CD4-positive, alpha-beta memory T cell (primary cell): ENCODE measurements around the gene MCAT. TPM values are rescaled to one million over a fixed set of nuclear protein-coding genes. Genes with fewer than 3 reads are reported as not detected.
"Not testable (repeated sequence)": the region's sequence is repeated elsewhere in the genome, so short reads cannot be mapped to it uniquely, and the experiment has no call there.

Experiments used
- CTCF ChIA-PET: fragments of 350-600 bp; sonication (Branson Sonifier 250); formaldehyde crosslinking; loops from one replicate; lab custom pipeline; 2021; ENCODE audit warnings: inconsistent platforms; ENCODE audit not compliant: partially characterized antibody; lab: Charles Lee
- POLR2A ChIA-PET: fragments of 350-600 bp; sonication (Branson Sonifier 250); formaldehyde crosslinking; loops from one replicate; lab custom pipeline; 2021; ENCODE audit not compliant: partially characterized antibody; lab: Charles Lee
- DNase-seq, 5 donors: peaks; one replicate each; pipeline versions ENCODE4 v3.0.0 to v3.0.0-alpha.2; 2020 to 2022; ENCODE audit warnings: mixed read lengths in 1 of 5
- H3K27ac ChIP-seq: one replicate; pipeline ENCODE4 v1.7.0; 2013; ENCODE audit warnings: low read depth, low read length
- H3K27me3 ChIP-seq: 2 replicates; pipeline ENCODE4 v1.7.0; 2013; ENCODE audit warnings: mild to moderate bottlenecking, low read length, moderate library complexity; ENCODE audit not compliant: insufficient read depth
- H3K36me3 ChIP-seq: 2 replicates; pipeline ENCODE4 v1.7.0; 2013; ENCODE audit warnings: mild to moderate bottlenecking, low read length, moderate library complexity; ENCODE audit not compliant: insufficient read depth
- H3K4me1 ChIP-seq: 2 replicates; pipeline ENCODE4 v1.7.0; 2013; ENCODE audit warnings: mild to moderate bottlenecking, low read length, moderate library complexity; ENCODE audit not compliant: insufficient read depth
- H3K4me3 ChIP-seq, 2 donors: one replicate each; pipeline ENCODE4 v1.7.0; 2013; ENCODE audit warnings: low read length in 2 of 2, mild to moderate bottlenecking in 1 of 2
- H3K9me3 ChIP-seq, 2 donors: one replicate each; pipeline ENCODE4 v1.7.0; 2013; ENCODE audit warnings: low read length in 2 of 2, control low read depth in 1 of 2; ENCODE audit not compliant: control insufficient read depth in 1 of 2
- H3K27ac Mint-ChIP-seq, 7 donors: one replicate each; pipeline ENCODE4 v1.8.0; 2020 to 2021; ENCODE audit warnings: mixed read lengths in 7 of 7, mild to moderate bottlenecking in 6 of 7, inconsistent platforms in 3 of 7, moderate library complexity in 3 of 7
- H3K27me3 Mint-ChIP-seq, 2 donors: one replicate each; pipeline ENCODE4 v1.8.0; 2020 to 2021; ENCODE audit warnings: mixed read lengths in 2 of 2
- H3K36me3 Mint-ChIP-seq, 2 donors: one replicate each; pipeline ENCODE4 v1.8.0; 2020 to 2021; ENCODE audit warnings: mixed read lengths in 2 of 2, inconsistent platforms in 1 of 2, mild to moderate bottlenecking in 1 of 2
- H3K4me1 Mint-ChIP-seq, 4 donors: one replicate each; pipeline ENCODE4 v1.8.0; 2020 to 2021; ENCODE audit warnings: mixed read lengths in 4 of 4, mild to moderate bottlenecking in 1 of 4
- H3K4me3 Mint-ChIP-seq, 8 donors: one replicate each; pipeline ENCODE4 v1.8.0; 2020 to 2021; ENCODE audit warnings: mixed read lengths in 8 of 8, mild to moderate bottlenecking in 7 of 8, moderate library complexity in 6 of 8, inconsistent platforms in 3 of 8
- H3K9me3 Mint-ChIP-seq, 8 donors: one replicate each; pipeline ENCODE4 v1.8.0; 2020 to 2021; ENCODE audit warnings: mixed read lengths in 8 of 8, mild to moderate bottlenecking in 5 of 8, inconsistent platforms in 3 of 8, moderate library complexity in 1 of 8
- intact Hi-C: fragments of 100-400 bp; cut with micrococcal nuclease; formaldehyde crosslinking; loops from one replicate; pipeline ENCODE4 v1.15.1; 2023
- polyA plus RNA-seq, 2 donors: library from polyadenylated mRNA; unstranded; fragments of 300-500 nt; fragmentation: Illumina TruSeq; gene quantifications; one replicate each; pipeline ENCODE4 v1.2.3, GENCODE V29; 2021
- total RNA-seq, 2 experiments: library from RNA; stranded (reverse); gene quantifications; one replicate each; pipeline ENCODE4 v1.2.3, GENCODE V29; 2021

MCAT gene
- total and polyA plus RNA-seq, 4 experiments from 2014 or later: 5.7 to 13.1 (median 8.4) TPM

DNA sequence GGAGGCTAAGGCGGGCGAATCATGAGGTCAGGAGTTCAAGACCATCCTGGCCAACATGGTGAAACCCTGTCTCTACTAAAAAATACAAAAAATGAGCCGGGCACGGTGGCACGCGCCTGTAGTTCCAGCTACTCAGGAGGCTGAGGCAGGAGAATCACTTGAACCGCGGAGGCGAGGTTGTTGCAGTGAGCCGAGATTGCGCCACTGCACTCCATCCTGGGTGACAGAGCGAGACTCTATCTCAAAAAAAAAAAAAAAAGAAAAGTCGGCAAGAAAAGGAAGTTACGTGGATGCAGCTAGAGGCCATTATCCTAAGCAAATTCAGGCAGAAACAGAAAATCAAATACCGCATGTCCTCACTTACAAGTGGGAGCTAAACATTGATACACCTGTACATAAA is 3.1 kb upstream of the MCAT start:
- H3K4me3 Mint-ChIP-seq, H3K27ac ChIP-seq, H3K9me3 Mint-ChIP-seq, intact Hi-C loops, H3K27me3 Mint-ChIP-seq, POLR2A ChIA-PET, H3K36me3 ChIP-seq, H3K9me3 ChIP-seq, H3K4me3 ChIP-seq, H3K27ac Mint-ChIP-seq, DNase-seq, H3K36me3 Mint-ChIP-seq, H3K27me3 ChIP-seq: not testable (repeated sequence)
- H3K4me1 Mint-ChIP-seq: peaks cover 5 to 26% (median 15%) of the 10 kb centered on the region in 4 donors
- CTCF ChIA-PET: interaction anchor here (0.7 kb wide), 1 partner anchor 19 kb away, joined by 3 read pairs; no protein-coding TSS in a partner anchor
- H3K4me1 ChIP-seq: peaks cover 25% of the 10 kb centered on the region

DNA sequence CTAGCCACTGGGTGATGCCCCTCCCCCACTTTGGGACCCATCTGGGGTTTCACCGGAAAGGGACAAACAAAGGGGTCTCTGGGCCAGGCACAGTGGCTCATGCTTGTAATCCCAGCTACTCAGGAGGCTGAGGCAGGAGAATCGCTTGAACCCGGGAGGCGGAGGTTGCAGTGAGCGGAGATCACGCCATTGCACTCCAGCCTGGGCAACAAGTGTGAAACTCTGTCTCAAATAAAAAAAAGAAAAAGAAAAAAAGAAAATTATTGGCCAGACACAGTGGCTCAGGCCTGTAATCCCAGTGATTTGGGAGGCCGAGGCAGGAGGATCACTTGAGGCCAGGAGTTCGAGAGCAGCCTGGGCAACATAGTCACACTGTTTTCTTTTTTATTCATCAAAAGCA is 2.2 kb upstream of the MCAT start:
- H3K4me3 ChIP-seq, H3K27me3 Mint-ChIP-seq, intact Hi-C loops, CTCF ChIA-PET, POLR2A ChIA-PET, H3K9me3 ChIP-seq, H3K9me3 Mint-ChIP-seq, DNase-seq, H3K27me3 ChIP-seq, H3K36me3 Mint-ChIP-seq, H3K4me3 Mint-ChIP-seq, H3K36me3 ChIP-seq, H3K27ac ChIP-seq: not testable (repeated sequence)
- H3K4me1 Mint-ChIP-seq: peaks cover 3 to 26% (median 10%) of the 10 kb centered on the region in 4 donors
- peaks cover 22% of the 10 kb centered on the region for H3K4me1 ChIP-seq
- peak overlapping the region in 1 of 7 donors; percentile 42 for H3K27ac Mint-ChIP-seq

DNA sequence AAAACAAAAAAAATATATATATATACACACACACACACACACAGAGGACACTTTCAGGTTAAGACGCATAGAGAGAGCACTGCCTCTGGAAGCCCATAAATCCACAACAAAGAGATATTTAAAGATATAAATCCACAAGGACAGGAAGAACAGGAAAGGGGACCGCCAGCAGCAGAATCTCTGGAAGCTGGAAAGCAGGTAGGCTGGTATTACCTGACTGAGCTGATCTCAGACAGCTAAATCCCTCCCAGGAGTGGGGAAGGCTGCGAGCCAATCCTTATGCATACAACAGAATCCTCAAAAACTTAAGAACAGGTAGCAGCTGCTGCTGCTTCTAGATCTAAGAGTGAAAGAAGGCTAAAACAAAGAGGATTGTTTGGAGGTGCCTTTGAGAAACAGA is 1.8 kb upstream of the MCAT start:
- no peak overlapping the region for H3K27ac ChIP-seq
- H3K4me1 ChIP-seq: peaks cover 22% of the 10 kb centered on the region
- H3K27ac Mint-ChIP-seq: peak overlapping the region in 3 of 7 donors; percentile 8 to 87 (median 42)
- H3K9me3 Mint-ChIP-seq: peaks cover 0 to 1% (median 0%) of the 10 kb centered on the region in 8 donors
- intact Hi-C loops: no loop called here
- ChIA-PET POLR2A (interaction anchor here (2.9 kb wide), 1 partner anchor 42 kb away, joined by 27 read pairs; the partner anchor contains the start of gene TTLL12), CTCF (interaction anchor here (2.4 kb wide), 1 partner anchor 43 kb away, joined by 7 read pairs; no protein-coding TSS in a partner anchor)
- DNase-seq: no peak
- H3K4me3 ChIP-seq: no peak overlapping the region
- peaks cover 2 to 12% of the 10 kb centered on the region in 2 donors for H3K36me3 Mint-ChIP-seq
- H3K4me1 Mint-ChIP-seq: peaks cover 3 to 26% (median 10%) of the 10 kb centered on the region in 4 donors
- no peaks in the 10 kb centered on the region for H3K9me3 ChIP-seq
- H3K27me3 ChIP-seq: no peaks in the 10 kb centered on the region
- no peaks in the 10 kb centered on the region for H3K27me3 Mint-ChIP-seq
- H3K4me3 Mint-ChIP-seq: peak overlapping the region in 1 of 8 donors; percentile 17
- H3K36me3 ChIP-seq: no peaks in the 10 kb centered on the region

DNA sequence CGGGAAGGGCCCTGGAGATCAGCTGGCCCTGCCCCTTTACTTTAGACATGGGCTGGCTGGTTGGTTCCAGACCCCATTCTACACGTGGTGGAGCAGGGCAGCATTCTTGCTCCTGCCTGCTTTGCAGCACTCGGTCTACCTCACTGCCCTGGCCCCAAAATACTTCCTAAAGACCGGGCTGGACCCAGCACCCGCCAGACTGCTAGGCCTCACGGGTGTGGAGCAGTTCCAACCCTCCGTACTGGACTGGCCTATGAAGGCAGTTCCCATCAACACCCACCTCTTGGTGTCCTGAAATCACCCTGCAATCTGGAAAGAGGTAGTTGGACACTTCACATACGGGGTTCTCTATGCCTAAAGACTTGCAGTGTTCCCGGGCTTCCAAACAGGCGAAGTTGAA is 6.4 kb downstream of the MCAT start:
- no peaks in the 10 kb centered on the region for H3K9me3 Mint-ChIP-seq
- CTCF ChIA-PET: interaction anchor here (1.0 to 1.8 kb wide), 2 partner anchors 15 to 25 kb away, joined by 3 to 4 read pairs; no protein-coding TSS in a partner anchor
- H3K36me3 ChIP-seq: peaks cover 8% of the 10 kb centered on the region

DNA sequence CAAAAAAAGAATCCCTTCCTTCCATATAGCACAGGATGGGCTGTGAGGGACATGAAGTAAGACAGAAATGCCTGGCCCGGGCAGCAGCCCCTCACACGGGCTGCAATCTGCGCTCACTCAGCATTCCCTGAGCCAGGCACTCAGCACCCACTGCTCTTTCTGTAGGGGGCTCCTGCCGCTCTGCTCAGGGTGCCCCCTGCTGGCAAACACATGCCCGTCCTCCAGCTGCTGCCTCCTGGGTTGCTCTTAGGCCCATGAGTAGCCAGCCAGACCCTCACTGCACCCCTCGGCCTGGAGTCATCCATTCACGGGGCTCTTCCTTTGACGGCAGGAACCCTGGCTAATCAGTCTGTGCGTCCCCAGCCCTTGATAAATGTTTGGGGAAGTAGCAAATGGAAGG is 6.9 kb downstream of the MCAT start:
- peak overlapping the region in 1 of 7 donors; percentile 47 for H3K27ac Mint-ChIP-seq

More for the DNA sequence above, 6.4 kb downstream of the MCAT start:
- Mint-ChIP-seq H3K4me1 (peaks cover 0 to 6% (median 4%) of the 10 kb centered on the region in 4 donors), H3K27me3 (no peaks in the 10 kb centered on the region), H3K27ac (no peak overlapping the region), H3K4me3 (no peak overlapping the region), H3K36me3 (peaks cover 22 to 43% of the 10 kb centered on the region in 2 donors)
- Histone ChIP-seq H3K9me3 (no peaks in the 10 kb centered on the region), H3K4me3 (no peak overlapping the region), H3K4me1 (peaks cover 7% of the 10 kb centered on the region), H3K27me3 (no peaks in the 10 kb centered on the region), H3K27ac (no peak overlapping the region)
- intact Hi-C loops: loop anchor here (1.0 kb wide), 2 partner anchors 26 to 356 kb away; partner anchors contain the start of gene BIK
- DNase-seq: no peak
- POLR2A ChIA-PET: no interaction called here

DNA sequence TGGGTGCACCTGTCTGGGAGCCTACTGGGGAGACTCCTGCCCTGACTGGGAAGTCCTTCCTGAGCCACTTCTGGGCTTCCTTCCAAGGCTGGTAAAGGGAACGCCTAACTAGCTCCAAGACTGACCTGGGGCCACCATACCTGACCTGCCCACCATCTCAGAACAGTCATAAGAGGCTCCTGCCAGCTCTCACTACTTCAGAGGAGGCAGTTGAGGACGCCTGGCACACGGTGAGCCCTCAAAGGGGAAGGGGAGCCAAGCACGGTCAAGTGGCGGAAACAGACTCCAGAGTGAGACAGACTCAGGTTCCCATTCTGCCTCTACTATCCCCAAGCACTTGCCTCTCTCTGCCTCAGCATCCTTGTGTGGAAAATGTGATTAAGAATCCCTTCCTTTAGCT is 7.6 kb downstream of the MCAT start:
- intact Hi-C loops: no loop called here
- no peaks in the 10 kb centered on the region for H3K9me3 Mint-ChIP-seq
- Histone ChIP-seq H3K9me3 (no peaks in the 10 kb centered on the region), H3K4me3 (no peak overlapping the region), H3K36me3 (peaks cover 8% of the 10 kb centered on the region), H3K4me1 (no peaks in the 10 kb centered on the region), H3K27ac (no peak overlapping the region), H3K27me3 (no peaks in the 10 kb centered on the region)
- CTCF ChIA-PET: interaction anchor here (1.8 kb wide), 1 partner anchor 14 kb away, joined by 4 read pairs; no protein-coding TSS in a partner anchor
- H3K4me1 Mint-ChIP-seq: peaks cover 0 to 6% (median 0%) of the 10 kb centered on the region in 4 donors
- no peak overlapping the region for H3K4me3 Mint-ChIP-seq
- POLR2A ChIA-PET: no interaction called here
- H3K27ac Mint-ChIP-seq: no peak overlapping the region
- peaks cover 22 to 38% of the 10 kb centered on the region in 2 donors for H3K36me3 Mint-ChIP-seq
- no peaks in the 10 kb centered on the region for H3K27me3 Mint-ChIP-seq
- no peak for DNase-seq

More for the DNA sequence above, 6.9 kb downstream of the MCAT start:
- Histone ChIP-seq H3K4me3 (no peak overlapping the region), H3K27me3 (no peaks in the 10 kb centered on the region), H3K36me3 (peaks cover 8% of the 10 kb centered on the region), H3K27ac (no peak overlapping the region), H3K4me1 (peaks cover 4% of the 10 kb centered on the region), H3K9me3 (no peaks in the 10 kb centered on the region)
- Mint-ChIP-seq H3K4me3 (no peak overlapping the region), H3K36me3 (peaks cover 22 to 43% of the 10 kb centered on the region in 2 donors), H3K9me3 (no peaks in the 10 kb centered on the region), H3K4me1 (peaks cover 0 to 6% (median 3%) of the 10 kb centered on the region in 4 donors), H3K27me3 (no peaks in the 10 kb centered on the region)
- POLR2A ChIA-PET: no interaction called here
- CTCF ChIA-PET: interaction anchor here (1.0 to 1.8 kb wide), 2 partner anchors 15 to 24 kb away, joined by 3 to 4 read pairs; no protein-coding TSS in a partner anchor
- intact Hi-C loops: loop anchor here (1.0 kb wide), 2 partner anchors 26 to 356 kb away; partner anchors contain the start of gene BIK
- DNase-seq: peak in 4 of 5 donors; percentile 14 to 25 (median 22)

DNA sequence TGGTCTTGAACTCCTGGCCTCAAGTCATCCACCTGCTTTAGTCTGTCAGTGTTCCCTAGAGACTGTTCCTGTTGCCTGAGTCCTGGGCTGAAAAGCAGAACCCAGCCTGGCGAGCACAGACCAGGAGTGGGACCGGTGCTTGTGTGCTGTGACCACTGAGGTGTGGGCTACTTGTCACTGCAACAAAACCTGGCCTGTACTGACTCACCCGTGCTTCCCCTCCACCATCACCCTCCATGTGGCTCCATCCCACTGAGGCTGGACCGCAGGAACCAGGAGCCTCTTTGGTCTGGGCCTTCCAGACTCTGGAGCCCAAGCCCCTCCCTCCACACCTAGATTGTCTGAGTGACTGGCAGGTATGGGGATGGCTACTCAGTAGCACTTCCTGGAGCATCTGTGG is 8.6 kb downstream of the MCAT start:
- Mint-ChIP-seq H3K4me3 (no peak overlapping the region), H3K27ac (no peak overlapping the region), H3K36me3 (peaks cover 18 to 32% of the 10 kb centered on the region in 2 donors), H3K9me3 (no peaks in the 10 kb centered on the region), H3K27me3 (no peaks in the 10 kb centered on the region), H3K4me1 (peaks cover 0 to 6% (median 0%) of the 10 kb centered on the region in 4 donors)
- H3K4me3 ChIP-seq: no peak overlapping the region
- H3K36me3 ChIP-seq: peaks cover 8% of the 10 kb centered on the region
- POLR2A ChIA-PET: no interaction called here
- H3K9me3 ChIP-seq: no peaks in the 10 kb centered on the region
- intact Hi-C loops: no loop called here
- no peak for DNase-seq
- no peaks in the 10 kb centered on the region for H3K27me3 ChIP-seq
- no peaks in the 10 kb centered on the region for H3K4me1 ChIP-seq
- CTCF ChIA-PET: interaction anchor here (1.3 kb wide), 1 partner anchor 11 kb away, joined by 3 read pairs; no protein-coding TSS in a partner anchor
- no peak overlapping the region for H3K27ac ChIP-seq
